OCI-M2 (cell line): ENCODE measurements around the gene FAM216A.

Experiments
- DNase-seq: peaks from one replicate; lab custom pipeline; 2025; ENCODE audit not compliant: unreplicated experiment; lab: John Stamatoyannopoulos, UW

The FAM216A gene

GRCh38 chr12:110538869-110539622 is 70.4 kb downstream of the FAM216A start:
- no peak for DNase-seq
